Right renal pelvis (tissue), 4 donors: ENCODE results near the gene BSCL2. TPM values are rescaled to one million over a fixed set of nuclear protein-coding genes. Genes with fewer than 3 reads are reported as not detected.
A peak's percentile ranks its signal among the peaks of the same experiment; 100 is the strongest.
"Not testable (repeated sequence)": the region's sequence is repeated elsewhere in the genome, so short reads cannot be mapped to it uniquely, and the experiment has no call there.

ENCODE experiments used
- DNase-seq, 4 donors: peaks; one replicate each; pipeline ENCODE4 v3.0.0-alpha.2; 2013; ENCODE audit warnings: low read depth in 4 of 4, low spot score in 3 of 4, missing footprints in 1 of 4
- polyA plus RNA-seq, 4 donors: library from polyadenylated mRNA; unstranded; fragments of 120-200 nt; gene quantifications; one replicate each; pipeline ENCODE4 v1.2.1, GENCODE V29; 2013; ENCODE audit not compliant: insufficient read length in 4 of 4

Gene BSCL2
- polyA plus RNA-seq, 4 donors = 60.3 to 69.8 (median 68.3) TPM

DNA sequence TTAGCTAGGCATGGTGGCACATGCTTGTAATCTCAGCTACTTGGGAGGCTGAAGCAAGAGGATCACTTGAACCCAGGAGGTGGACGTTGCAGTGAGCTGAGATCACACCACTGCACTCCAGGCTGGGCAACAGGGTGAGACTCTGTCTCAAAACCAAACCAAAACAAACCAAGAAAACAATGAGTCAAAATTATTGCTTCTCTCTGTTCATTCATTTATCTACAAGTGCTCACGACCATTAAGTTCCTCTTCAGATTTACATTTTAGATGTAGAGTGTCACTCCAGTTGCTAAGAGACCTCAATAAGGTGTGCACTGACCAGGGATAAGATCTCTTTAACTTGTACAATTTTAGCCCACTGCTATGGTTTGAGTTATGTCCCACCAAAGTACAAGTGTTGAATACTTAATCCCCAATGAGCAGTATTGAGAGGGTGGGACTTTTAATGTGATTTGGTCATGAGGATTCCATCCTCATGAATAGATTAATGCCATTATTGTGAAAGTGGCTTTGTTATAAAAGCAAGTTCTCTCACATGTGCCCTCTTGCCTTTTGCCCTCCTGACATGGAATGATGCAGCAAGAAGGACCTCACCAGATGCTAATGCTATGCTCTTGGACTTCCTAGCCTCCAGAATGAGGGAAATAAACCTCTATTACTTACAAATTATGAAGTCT, 12.2 kb upstream of the BSCL2 start:
- DNase-seq = no peak

DNA sequence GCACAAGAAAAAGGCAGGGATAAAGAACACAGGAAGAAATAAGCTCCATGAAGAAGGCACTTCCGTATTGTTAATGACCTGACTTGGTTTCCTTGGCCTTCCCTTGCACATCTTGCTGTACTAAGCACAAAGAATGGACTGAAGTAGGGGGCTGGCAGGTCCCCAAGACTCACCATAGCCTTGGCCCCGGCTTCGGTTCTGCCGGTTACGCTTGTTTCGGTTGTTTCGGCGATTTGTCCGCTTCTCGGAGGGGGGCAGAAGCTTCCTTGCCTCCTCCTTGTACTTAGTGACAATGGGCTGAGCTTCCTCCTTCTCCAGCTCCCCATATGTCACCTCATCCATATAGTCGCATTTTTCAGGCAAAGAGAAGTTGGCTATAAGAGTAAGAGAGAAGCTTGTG, 9.6 kb upstream of the BSCL2 start:
- no peak for DNase-seq

DNA sequence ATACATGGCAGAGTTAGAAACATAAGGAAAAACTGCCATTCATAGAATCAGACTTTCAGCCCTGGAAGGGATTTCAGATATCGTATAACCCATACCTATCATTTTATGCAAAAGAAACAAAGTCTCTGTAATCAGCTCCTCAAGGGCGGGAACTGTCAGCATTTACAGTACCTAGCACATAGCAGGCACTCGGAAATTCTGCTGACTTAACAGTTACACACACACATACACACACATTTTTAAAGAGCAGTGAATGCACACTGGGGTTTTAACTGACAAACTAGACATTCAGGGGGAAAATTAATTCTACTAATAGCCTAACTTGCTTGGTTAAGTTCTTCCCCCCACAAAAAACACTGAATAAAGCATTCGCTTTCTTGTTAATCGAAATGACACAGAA, 9.0 kb upstream of the BSCL2 start:
- DNase-seq = no peak

DNA sequence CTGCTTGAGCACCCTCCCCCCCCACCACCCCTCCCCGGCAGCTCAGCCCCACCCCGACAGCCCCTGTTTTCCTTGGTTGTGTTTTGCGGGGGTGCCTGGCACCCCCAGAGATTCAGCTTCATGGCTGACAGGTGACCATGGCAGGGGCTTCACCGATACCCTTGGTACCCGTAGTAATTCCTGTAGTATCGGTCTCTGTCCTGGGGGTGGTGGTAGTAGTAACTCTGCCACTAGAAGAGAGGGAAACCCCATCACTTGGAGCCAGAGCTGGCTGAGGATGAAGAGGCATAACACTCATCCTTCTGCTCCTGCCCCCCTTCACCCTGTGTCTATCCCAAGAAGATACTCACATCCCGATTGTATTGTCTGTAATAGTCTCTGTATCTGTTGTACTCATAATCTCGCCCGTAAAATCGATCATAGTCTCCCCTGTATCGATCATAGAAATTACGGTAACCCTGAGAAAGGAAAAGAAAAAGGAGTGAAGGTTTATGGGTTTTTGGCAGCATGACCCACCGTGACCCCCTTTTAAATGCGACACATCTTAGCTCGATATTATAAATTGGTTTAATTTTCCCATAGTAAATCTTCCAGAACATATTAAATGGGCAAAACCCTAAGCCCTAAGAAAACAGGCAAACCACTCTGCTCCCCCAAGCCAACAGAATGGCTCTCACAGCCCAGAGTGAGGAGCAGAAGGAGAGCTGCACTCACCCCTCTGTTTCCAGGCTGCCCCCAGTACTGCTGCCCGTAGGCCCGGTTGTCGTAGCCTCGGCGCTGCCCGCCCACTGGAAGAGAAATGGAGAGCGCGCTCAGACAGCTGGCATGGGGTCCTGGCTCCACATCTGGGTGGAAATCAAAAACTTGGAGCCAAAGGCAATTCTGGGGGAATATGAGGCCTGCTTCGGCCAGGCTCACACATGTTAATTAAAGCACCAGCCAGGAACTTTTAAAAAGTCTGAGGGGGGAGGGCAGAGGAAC, 8.2 kb upstream of the BSCL2 start:
- DNase-seq = no peak

DNA sequence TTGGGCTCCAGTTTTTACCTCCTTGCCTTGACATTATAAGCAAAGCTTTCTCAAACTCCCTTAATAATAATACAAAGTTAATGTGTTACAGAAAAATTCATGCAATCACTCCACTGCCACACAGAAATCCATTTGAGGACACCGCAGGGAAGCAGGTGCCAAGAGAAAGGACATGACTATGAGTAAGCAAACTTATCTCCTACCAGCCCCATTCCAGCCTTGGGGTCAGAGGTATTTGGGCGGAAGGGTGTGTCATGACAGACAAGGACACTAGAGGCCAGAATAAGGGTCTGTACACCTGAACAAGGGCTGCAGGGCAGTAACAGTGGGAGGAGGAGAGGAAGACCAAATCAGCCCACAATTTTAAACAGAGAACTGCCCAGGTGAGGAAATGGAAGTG, 6.1 kb upstream of the BSCL2 start:
- DNase-seq = no peak

DNA sequence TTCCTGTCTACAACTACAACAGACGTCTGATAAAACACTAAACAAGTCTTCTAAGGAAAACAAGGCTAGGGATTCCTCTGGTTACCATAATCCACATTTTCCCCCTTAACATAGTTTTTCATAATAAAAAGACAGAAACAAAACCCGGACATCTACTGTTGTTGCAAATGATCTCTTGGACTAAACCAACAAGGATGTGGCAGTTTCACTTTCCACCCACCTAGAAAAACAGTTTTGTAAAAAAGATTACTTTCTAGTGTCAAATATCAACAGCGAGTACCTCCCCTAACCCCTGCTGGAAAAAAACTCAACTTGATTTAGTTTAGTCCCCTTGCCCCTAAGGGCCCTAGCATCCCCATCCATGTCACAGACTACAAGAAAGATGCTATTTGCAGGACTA, 5.6 kb upstream of the BSCL2 start:
- DNase-seq = no peak

DNA sequence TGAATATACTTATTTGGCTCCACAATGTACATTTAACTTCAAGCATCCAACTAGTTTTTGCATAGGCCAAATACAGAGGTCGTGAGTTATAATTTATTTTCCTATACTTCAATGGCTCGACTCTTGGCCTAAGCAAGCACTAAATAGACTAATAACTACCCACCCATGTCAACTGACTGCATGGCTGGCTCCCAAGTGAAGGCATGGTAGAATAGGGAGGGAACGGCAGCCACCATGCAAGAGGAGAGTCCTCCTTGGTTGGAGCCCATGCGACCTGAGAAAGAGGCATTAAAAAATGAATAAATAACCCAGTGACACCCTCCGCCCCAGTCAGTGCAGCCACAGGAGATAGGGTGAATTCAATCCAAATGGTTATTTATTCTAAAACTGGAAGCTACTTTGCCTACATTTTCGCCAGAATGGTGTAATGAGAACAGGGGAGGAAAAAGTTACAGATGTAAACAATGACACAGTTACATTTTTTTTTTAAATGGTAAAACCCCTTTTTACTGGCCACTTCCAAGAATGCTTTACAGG, 5.1 kb upstream of the BSCL2 start:
- no peak for DNase-seq

DNA sequence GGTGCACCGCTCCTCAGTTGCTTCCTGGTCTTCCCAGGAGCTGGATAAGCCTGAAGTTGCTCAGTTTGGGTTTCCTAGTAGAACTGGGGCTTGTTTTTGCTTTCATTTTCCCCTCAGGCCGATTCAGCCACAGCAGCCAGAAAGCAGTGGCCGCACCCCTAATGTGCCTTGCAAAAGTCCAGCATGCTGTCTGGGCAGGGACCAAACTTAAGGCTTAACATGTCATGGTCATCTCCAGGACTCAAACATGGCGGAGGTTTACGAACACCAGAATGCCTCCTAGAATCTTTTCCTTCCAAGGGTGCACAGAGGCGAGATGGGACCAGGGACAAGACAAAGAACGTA, 2.7 kb upstream of the BSCL2 start:
- no peak for DNase-seq

DNA sequence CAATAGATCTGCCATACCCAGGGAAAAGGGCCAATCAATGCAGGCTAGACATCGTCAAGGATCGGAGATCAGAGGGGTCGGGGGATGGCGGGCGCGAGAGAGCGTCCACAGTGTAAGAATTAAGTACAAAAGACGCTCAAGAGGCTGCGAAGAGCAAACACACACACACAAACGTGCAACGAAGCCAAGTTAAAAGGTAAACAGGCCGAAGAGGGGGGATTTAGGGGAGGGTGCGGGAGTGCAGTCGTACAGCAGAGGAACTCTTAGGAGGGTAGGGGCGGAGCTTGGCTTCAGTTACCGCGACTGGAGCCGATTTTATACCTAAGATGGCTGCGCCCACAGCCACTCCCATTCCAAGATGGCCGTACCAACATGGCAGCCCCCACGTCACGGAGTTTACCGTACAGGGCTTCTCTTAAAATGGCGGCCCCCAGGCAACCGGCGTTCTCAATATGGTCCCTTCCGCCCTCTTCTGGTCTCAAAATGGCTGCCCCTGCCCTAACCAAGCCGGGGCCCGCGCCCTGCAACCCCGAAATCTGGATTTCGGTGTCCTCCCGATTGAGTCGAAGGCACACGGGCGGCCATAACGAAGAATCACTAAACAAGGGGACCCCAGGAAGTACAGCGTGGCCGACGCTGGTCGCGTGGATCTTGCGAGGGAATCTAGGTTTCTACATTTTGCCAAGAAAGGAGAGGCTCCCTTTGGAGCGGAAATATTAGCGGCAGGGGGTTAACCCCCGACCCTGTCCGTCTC, 2.2 kb upstream of the BSCL2 start:
- peak; percentile 93 to 99 (median 97) for DNase-seq

DNA sequence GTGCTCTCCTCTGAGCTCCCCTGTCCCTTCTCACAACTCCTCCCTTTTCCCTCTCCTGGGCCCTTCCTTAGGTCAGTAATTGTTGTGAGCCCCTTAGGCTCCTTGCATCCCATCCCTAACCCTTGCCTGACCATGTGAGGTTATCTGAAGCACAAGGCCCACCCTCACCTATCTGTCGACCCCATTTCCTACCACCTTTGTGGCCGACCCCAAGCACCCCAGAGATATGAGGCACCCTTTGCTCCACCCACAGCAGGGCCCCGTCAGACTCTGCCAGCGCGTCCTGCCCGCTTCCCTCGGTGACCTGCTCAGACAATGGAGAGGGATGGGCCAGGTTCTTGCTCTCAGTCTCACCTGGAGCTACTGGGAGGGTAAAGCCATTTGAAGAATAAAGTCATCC, 1.6 kb upstream of the BSCL2 start:
- no peak for DNase-seq

DNA sequence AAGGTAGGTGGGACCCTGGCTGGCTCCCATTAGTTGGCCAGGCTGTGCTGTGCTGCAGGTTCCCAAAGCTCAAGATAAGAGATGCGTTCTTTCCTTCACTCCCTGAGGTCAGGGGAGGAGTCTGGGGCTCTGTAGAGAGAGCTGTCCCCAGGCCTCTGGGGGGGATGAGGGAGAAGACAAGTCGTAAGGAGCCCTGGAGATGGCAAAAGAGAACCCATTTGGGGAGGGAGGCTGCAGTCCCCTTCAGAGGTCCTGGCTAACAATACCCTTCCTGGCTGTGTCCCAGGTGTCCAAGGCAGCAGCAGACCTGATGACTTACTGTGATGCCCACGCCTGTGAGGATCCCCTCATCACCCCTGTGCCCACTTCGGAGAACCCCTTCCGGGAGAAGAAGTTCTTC, 1.2 kb upstream of the BSCL2 start:
- no peak for DNase-seq

DNA sequence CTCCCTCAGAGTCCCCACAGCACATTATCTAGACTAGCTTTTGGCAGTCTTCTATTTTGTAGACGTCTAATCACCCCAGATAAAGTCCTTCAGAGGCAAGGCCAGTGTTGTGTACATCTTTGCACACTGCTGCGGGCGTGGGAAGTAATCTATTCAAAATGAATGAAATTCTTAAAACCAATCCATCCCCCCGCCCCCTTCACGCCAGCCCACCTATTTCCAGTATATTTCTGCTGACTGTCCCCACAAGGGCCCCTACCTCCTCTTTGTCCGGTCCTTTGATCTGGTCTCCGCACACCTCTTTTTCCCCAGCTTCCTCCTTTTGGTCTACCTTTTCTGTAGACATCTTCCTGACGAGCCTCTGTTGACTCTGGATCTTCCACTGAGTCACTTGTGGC, 375 bp downstream of the BSCL2 start:
- no peak for DNase-seq

DNA sequence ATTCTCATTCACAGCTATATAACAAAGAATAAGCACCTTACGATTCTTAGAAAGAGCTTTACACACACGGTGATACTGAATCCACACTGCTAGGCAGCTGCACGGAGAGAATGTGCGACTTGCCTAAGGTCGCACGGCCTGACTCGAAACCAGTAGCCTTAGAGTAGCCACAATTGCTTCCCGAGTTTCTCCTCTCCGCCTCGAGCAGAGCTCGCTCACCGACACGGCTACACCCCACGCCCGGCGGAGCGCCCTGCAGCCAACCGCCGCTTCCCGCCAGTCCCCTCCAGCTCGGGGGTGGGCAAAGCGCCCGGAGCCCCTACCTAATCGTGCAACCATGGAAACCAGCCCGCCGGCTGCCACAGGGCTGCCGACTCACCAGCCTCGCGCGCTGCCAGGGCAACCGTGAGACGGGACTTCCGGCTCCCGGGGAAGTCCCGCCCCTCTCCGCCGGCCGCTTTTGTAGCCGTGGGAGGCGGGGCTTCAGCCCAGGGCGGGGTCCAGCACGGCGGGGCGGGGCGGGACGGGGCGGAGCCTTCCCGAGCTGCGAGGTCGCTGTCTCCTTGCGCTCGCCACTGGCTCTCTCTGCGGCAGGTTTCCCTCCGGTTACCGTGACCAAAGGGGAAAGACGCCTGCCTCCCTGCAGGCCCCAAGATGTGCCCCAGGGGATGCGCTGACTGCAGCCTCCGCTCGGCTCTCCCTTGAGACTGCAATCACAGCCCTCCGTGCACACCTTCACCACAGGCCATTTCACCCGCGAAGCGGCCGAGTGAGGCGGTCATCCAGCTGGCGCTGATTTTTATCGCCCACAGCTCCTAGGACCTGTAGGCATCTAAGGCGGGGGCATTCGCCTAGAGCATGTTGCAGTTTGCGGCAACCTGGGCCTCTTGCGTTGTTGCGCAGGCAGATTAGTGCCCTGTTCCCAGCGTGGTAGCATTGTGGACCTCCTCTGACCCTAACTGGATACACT, 1.1 kb downstream of the BSCL2 start:
- DNase-seq = peak in 3 of 4 donors; percentile 83 to 90 (median 88)

DNA sequence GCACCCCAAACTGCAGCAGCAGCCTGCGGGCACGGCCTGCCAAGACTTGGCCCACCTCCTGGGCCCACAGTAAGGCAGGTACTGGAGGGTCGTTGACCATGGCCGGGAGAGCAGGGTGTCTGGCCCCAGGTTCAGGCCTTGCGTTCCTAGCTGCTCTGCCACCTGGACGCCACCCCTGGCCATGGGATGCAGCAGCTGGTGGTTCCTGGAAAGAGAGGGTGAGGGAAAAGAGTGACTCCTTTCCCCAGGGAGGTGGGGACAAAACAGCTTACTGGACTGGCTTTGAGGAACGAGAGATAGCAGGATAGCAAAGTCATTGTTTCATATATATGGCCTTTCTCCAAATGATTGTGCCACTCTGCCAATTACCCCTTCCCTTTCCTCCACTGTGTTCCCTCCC, 1.8 kb downstream of the BSCL2 start:
- DNase-seq = no peak

DNA sequence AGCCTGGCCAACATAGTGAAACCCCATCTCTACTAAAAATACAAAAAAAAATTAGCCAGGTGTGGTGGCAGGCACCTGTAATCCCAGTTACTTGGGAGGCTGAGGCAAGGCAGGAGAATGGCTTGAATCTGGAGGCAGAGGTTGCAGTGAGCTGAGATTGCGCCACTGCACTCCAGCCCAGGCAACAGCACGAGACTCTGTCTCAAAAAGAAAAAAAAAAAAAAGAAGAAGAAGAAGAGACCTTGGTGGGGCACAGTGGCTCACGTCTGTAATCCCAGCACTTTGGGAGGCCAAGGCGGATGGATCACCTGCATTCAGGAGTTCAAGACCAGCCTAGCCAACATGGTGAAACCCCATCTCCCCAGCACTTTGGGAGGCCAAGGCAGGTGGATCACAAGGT, 3.3 kb downstream of the BSCL2 start:
- DNase-seq = not testable (repeated sequence)

DNA sequence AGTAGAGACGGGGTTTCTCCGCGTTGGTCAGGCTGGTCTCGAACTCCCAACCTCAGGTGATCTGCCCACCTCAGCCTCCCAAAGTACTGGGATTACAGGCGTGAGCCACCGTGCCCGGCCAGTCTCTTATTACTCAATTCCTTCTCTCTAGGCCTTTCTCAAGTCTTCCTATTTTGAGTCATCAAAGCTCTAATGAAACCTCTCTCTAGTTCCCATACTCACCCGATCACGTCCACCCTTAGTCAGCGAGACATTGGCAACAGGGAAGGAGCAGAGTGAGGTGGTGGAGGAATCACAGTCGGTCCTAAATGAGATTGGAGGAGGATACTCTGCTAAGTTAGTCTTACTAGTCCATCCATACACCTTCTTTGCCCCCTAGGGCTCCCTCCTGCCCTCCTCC, 5.0 kb downstream of the BSCL2 start:
- DNase-seq = no peak

DNA sequence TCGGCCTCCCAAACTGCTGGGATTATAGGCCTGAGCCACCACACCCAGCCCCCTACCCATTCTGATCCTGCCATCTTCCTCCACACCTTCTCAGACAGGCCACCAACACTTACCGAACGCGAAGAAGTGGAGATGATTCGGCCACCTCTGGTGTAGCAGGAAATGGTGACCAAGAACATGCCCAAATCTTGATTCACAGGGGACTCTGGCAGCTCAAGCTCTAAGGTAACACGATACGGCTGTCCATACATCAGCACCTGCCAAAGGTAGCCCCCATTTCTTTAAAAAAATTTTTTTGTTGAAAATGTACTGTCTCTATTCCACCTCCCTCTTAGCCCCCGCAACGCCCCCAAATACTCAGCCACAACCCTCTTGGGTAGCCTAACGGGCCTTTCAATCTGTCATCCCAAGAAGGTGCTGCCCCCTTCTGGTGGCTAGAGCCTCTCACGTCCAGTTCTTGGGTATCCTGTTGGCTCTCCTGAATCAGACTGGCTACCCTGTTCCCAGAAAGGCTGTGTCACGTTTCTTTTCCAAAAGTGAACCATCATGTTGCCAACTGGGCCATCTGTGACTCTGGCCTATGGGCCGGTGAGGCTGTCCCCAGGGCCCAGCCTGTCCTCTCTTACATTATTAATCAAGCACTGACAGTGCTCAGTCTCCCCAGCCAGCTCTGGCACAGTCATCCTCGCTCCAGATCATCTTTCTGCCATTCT, 12.6 kb downstream of the BSCL2 start:
- DNase-seq = no peak

DNA sequence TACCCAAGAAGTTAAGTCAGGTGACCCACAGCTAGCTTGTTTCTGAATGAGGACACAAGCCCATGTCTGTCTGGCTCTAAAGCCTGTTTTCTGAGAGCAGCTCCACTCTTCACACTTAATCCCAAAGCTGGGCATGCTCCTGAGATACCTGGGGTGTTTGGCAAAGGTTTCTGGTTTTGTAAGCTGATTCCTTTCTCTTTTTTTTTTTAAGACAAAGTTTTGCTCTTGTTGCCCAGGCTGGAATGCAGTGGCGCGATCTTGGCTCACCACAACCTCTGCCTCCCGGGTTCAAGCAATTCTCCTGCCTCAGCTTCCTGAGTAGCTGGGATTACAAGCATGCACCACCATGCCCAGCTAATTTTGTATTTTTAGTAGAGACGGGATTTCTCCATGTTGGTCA, 13.6 kb downstream of the BSCL2 start:
- DNase-seq = not testable (repeated sequence)
